Gastroesophageal sphincter (tissue), 4 donors: ENCODE measurements around the gene NHLRC2. TPM values are rescaled to one million over a fixed set of nuclear protein-coding genes. Genes with fewer than 3 reads are reported as not detected.

Source experiments
- ATAC-seq: fragments of 150-250 bp; one replicate; pipeline ENCODE4 v1.9.1; 2016; ENCODE audit warnings: mild to moderate bottlenecking, moderate library complexity
- H3K27ac ChIP-seq, 4 donors: fragments of 200-600 bp; sonication (generic) in 3 of 4; 1 replicate in 3 of 4; 2 replicates in 1 of 4; pipeline ENCODE4 v1.5.1; 2016 to 2019
- H3K27me3 ChIP-seq: fragments of 200-600 bp; sonication (generic); one replicate; pipeline ENCODE4 v1.5.1; 2019
- H3K36me3 ChIP-seq, 2 donors: fragments of 200-600 bp; sonication (generic); one replicate each; pipeline ENCODE4 v1.5.1; 2019; ENCODE audit warnings: control low read depth in 1 of 2
- H3K4me1 ChIP-seq, 3 donors: fragments of 200-600 bp; sonication (generic); 1 replicate in 2 of 3; 2 replicates in 1 of 3; pipeline ENCODE4 v1.5.1; 2016 to 2019; ENCODE audit warnings: control low read depth in 2 of 3
- H3K4me3 ChIP-seq, 2 donors: fragments of 200-600 bp; sonication (generic); one replicate each; pipeline ENCODE4 v1.5.1; 2019; ENCODE audit warnings: mild to moderate bottlenecking in 1 of 2, moderate library complexity in 1 of 2
- H3K9me3 ChIP-seq, 3 donors: fragments of 200-600 bp; sonication (generic); one replicate each; pipeline ENCODE4 v1.5.1; 2017 to 2019; ENCODE audit warnings: control low read depth in 2 of 3
- CTCF ChIP-seq, 4 experiments: fragments of 200-600 bp in 2 of 4; fragments of 450-650 bp in 2 of 4; sonication (generic) in 1 of 4; IDR thresholded peaks; one replicate each; pipeline ENCODE4 v1.5.1; 2017 to 2019; ENCODE audit warnings: antibody characterized with exemption in 4 of 4, mild to moderate bottlenecking in 2 of 4, moderate library complexity in 2 of 4
- EP300 ChIP-seq: sonication (generic); formaldehyde crosslinking; IDR thresholded peaks from one replicate; pipeline ENCODE4 v1.6.1; 2017; ENCODE audit warnings: antibody characterized with exemption, mild to moderate bottlenecking
- POLR2A ChIP-seq, 2 donors: fragments of 450-650 bp; IDR thresholded peaks; one replicate each; pipeline ENCODE4 v1.6.1; 2017; ENCODE audit warnings: antibody characterized with exemption in 2 of 2, mild to moderate bottlenecking in 2 of 2, moderate library complexity in 1 of 2
- POLR2AphosphoS5 ChIP-seq: sonication (generic); formaldehyde crosslinking; IDR thresholded peaks from one replicate; pipeline ENCODE4 v1.6.1; 2017; ENCODE audit warnings: antibody characterized with exemption
- WGBS, 2 donors: methylation state at CpG; one replicate each; pipeline ENCODE4 v1.1.5; 2018; ENCODE audit warnings: low coverage in 1 of 2; 5-methylcytosine and 5-hydroxymethylcytosine counted together
- total RNA-seq, 4 donors: library from RNA; depleted of rRNA; stranded (reverse); fragments of >200 nt; gene quantifications; one replicate each; pipeline ENCODE4 v1.1.0, GENCODE V29; 2016

NHLRC2 gene
- total RNA-seq, 4 donors from 2014 or later, result 41.2 to 80.9 (median 62.1) TPM

- Histone ChIP-seq H3K36me3 (peaks cover 3 to 14% of the 10 kb centered on the region in 2 donors), H3K9me3 (no peaks in the 10 kb centered on the region), H3K27me3 (no peaks in the 10 kb centered on the region), H3K27ac (peak overlapping the region; percentile 82 to 95 (median 92)), H3K4me1 (peaks cover 13 to 73% (median 14%) of the 10 kb centered on the region in 3 donors), H3K4me3 (peak overlapping the region; percentile 66 to 69)
- ATAC-seq, result peak; percentile 72
- WGBS, 2 donors, result 0 to 1% methylated on average over 9 to 13 of the region's 62 CpGs
- TF ChIP-seq EP300 (no peak), POLR2AphosphoS5 (no peak), CTCF (IDR thresholded peaks at IDR 0.05) (peak in 3 of 4 experiments; percentile 7 to 30 (median 16)), POLR2A (IDR thresholded peaks at IDR 0.05) (peak; percentile 33 to 38)
These were observed 514 bp downstream of the NHLRC2 start for GRCh38 chr10:113854761-113855588.

GRCh38 chr10:113856563-113856962 is 2.1 kb downstream of the NHLRC2 start:
- H3K36me3 ChIP-seq, result peaks cover 5 to 30% of the 10 kb centered on the region in 2 donors
- no peak for ATAC-seq
- no peaks in the 10 kb centered on the region for H3K9me3 ChIP-seq
- H3K27ac ChIP-seq, result no peak overlapping the region
- no peaks in the 10 kb centered on the region for H3K27me3 ChIP-seq
- 50 to 60% methylated on average over 1 of the region's 1 CpG for WGBS, 2 donors
- H3K4me1 ChIP-seq, result peaks cover 13 to 61% (median 14%) of the 10 kb centered on the region in 3 donors
- TF ChIP-seq CTCF (IDR thresholded peaks at IDR 0.05) (no peak), EP300 (no peak), POLR2A (IDR thresholded peaks at IDR 0.05) (no peak), POLR2AphosphoS5 (no peak)
- H3K4me3 ChIP-seq, result peak overlapping the region in 1 of 2 donors; percentile 66

- Histone ChIP-seq H3K4me1 (peaks cover 13 to 54% (median 14%) of the 10 kb centered on the region in 3 donors), H3K4me3 (peak overlapping the region in 1 of 2 donors; percentile 66), H3K27ac (no peak overlapping the region), H3K36me3 (peaks cover 5 to 34% of the 10 kb centered on the region in 2 donors), H3K9me3 (no peaks in the 10 kb centered on the region), H3K27me3 (no peaks in the 10 kb centered on the region)
- TF ChIP-seq POLR2A (IDR thresholded peaks at IDR 0.05) (no peak), CTCF (IDR thresholded peaks at IDR 0.05) (no peak), POLR2AphosphoS5 (no peak), EP300 (no peak)
- no peak for ATAC-seq
These were observed 2.7 kb downstream of the NHLRC2 start for GRCh38 chr10:113857210-113857609.

DNA sequence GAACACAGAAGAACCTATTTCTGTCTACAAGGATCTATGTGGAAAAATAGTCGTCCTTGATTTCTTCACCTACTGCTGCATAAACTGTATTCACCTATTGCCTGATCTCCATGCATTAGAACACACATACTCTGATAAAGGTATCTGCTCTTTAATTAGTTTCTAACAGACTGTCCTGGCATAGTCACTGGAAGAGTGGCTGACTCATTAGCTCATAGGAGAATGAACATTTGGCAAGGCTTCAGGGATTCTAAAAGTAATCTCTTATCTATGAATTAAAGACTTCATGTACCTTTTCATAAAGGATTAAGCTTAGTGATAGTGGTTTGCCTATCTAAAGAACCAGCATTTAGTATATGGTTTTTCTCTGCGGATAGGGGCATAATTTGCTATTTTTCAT is 4.1 kb downstream of the NHLRC2 start:
- WGBS, 2 donors, result 41 to 75% methylated on average over 2 of the region's 2 CpGs
- H3K4me3 ChIP-seq, result no peak overlapping the region
- peaks cover 5 to 34% of the 10 kb centered on the region in 2 donors for H3K36me3 ChIP-seq
- TF ChIP-seq POLR2AphosphoS5, result no peak
- TF ChIP-seq POLR2A (IDR thresholded peaks at IDR 0.05), result no peak
- no peak for TF ChIP-seq CTCF (IDR thresholded peaks at IDR 0.05)
- TF ChIP-seq EP300, result no peak
- no peak overlapping the region for H3K27ac ChIP-seq
- no peak for ATAC-seq
- no peaks in the 10 kb centered on the region for H3K9me3 ChIP-seq
- peaks cover 13 to 41% (median 14%) of the 10 kb centered on the region in 3 donors for H3K4me1 ChIP-seq
- H3K27me3 ChIP-seq, result no peaks in the 10 kb centered on the region

DNA sequence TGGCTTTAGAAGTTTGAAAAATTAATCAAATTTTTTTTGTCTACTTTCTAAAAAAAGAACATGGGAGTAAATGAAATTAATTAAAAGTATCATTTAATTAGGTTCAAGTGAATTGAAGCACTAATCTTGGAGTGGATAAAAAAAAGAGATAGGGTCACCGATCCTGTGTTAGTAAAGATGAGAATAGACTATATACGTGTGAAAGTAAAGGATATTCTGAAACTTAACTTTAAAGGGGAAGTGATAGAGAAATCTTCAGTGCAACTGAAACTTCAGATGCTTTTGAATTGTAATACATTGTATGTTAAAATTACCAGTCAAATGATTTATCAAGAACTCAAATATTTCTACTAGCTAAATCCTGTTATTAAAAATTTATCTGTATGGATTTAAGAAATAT is 4.8 kb downstream of the NHLRC2 start:
- Histone ChIP-seq H3K27me3 (no peaks in the 10 kb centered on the region), H3K27ac (no peak overlapping the region), H3K36me3 (peaks cover 5 to 37% of the 10 kb centered on the region in 2 donors), H3K4me1 (peaks cover 13 to 39% (median 14%) of the 10 kb centered on the region in 3 donors), H3K4me3 (no peak overlapping the region), H3K9me3 (no peaks in the 10 kb centered on the region)
- TF ChIP-seq POLR2A (IDR thresholded peaks at IDR 0.05), result no peak
- TF ChIP-seq CTCF (IDR thresholded peaks at IDR 0.05), result no peak
- no peak for TF ChIP-seq EP300
- TF ChIP-seq POLR2AphosphoS5, result no peak
- 85 to 90% methylated on average over 2 of the region's 2 CpGs for WGBS, 2 donors
- ATAC-seq, result no peak
